GM18951 (cell line): ENCODE results near the gene ACKR2.

ENCODE experiments used
- POLR2A ChIP-seq: IDR thresholded peaks from 4 replicates; pipeline ENCODE4 v1.6.1; 2011; ENCODE audit warnings: mild to moderate bottlenecking; ENCODE audit not compliant: insufficient read length, insufficient read depth; ENCODE audit errors: extremely low read depth
- in situ Hi-C: fragments of 300-500 bp; cut with MboI; formaldehyde crosslinking; loops from one replicate; pipeline ENCODE4 v1.12.0; 2022; ENCODE audit warnings: low sequenced_read_pairs, mixed read lengths, inconsistent platforms; ENCODE audit not compliant: unreplicated experiment

The ACKR2 gene

DNA sequence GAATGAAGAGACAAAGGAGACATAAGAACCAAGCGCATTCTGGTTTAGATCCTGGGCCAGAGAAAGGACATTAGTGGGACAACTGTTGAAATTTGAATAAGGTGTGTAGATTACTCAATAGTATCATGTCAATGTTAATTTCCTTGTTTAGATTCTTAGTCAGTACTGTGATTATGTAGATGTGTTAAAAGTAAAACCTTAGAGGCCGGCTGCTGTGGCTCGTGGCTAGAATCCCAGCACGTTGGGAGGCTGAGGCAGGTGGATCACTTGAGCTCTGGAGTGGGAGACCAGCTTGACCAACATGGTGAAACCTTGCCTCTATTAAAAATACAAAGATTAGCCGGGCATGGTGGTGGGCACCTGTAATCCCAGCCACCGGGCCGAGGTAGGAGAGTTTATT is 39.8 kb downstream of the ACKR2 start:
- in situ Hi-C loops = no loop called here
- no peak for TF ChIP-seq POLR2A

DNA sequence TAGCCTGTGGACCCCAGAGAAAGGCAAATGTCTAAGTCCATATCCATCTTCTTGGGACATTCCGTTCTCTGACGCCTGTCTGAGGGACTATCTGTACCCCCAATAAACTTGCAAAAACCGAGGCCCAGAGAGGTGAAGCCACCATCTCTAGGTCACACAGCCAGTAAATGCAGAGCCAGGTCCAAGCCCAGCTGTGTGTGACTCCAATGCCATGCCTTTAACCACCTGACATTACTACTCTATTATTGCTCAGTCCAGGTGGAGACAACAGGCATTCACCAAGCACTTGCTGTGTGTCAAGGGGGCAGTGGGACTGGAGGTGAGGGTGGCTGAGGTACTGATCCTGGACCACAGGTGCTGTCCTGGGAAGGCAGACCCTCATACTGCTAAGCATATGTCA is 41.0 kb downstream of the ACKR2 start:
- in situ Hi-C loops = no loop called here
- TF ChIP-seq POLR2A = no peak

DNA sequence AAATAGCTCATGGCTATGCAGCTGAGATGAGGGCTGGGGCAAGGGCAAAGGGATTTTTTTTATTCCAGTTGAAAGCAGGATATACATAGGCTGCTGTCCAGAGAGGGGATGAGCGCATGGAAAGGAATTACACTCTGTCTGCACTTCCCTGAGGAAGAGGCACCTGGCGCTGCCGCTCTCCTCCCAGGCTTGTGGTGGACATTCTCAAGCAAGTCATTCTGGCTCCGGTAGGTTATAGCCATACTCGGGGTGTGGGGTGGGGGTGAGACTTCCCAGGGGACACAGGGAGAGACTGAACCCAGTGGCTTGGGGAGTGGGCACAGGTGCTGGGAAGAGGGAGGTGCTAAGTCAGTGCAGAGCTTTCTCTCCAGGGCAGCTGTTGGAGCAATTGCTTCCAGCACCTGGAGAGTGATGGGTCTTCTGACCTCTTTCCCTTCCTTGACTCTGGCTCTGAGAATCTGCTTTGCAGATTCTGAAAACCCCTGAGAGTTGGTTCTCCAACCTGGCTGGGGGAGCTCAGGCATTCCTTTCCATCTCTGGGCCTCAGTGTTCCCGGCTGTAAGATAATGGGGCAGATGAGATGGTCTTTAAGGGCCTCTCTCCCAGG is 42.1 kb downstream of the ACKR2 start:
- in situ Hi-C loops = no loop called here
- no peak for TF ChIP-seq POLR2A

DNA sequence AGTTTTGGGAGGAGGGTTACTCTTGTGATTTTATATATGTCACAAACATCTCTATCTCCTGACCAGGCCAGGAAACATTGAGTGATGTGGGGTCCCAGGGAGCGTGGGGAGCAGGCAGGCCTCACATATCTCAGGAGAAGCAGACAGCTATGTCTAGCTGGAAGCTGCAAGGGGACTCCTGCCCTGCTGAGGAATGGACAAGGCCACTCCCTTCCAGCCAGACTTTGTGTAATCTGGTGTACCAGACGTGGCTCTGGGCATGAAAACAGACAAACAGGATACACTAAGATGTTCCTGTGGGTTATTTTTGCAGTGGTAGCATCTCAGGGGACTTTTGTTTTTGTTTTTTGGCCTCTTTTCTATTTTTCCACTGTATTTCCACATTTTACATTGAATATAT is 43.2 kb downstream of the ACKR2 start:
- in situ Hi-C loops = no loop called here
- no peak for TF ChIP-seq POLR2A

DNA sequence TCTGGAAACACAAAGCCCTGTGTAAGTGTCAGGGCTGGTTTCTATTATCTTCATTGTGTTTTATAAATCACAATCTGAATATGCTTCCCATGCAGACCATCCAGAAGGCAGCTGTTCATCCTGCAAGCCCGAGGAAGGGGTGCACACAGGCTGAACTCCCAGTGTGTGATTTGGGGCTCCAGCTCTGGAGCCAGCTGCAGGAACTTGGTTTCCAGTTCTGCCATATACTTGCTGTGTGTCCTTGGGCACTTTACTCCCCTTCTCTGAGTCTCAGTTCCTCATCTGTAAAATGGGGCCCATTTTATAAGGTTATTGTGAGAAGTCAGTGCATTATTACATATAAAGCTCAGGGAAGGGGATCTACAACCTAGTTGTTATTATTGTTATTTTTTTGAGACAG is 43.8 kb downstream of the ACKR2 start:
- no peak for TF ChIP-seq POLR2A
- in situ Hi-C loops = no loop called here

DNA sequence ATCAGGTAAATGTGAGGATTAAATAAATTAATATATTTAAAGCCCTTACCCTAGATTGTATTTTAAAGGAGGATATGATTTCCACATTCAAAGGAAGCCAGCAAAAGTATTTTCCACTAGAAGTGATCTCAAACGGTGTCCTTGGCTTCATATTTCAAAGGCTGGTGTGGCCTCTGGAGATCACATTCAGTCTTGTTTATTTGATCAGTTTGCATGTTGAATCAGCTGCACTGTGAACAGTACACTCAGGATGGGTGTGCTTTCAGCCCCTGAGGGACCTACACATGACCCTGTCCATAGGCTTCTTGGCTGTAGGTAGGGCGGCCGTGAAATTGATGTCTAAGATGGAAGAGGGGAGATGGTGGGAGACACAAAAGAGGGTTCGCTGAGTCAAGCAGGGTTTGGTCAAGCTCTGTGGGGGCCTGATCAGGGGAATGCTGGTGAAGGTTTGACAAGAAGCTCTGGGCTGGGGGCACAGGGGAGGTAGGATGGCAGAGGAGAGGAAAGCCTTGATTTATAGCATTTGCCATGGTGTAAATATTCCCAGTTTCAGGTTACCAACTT is 44.6 kb downstream of the ACKR2 start:
- in situ Hi-C loops = no loop called here

DNA sequence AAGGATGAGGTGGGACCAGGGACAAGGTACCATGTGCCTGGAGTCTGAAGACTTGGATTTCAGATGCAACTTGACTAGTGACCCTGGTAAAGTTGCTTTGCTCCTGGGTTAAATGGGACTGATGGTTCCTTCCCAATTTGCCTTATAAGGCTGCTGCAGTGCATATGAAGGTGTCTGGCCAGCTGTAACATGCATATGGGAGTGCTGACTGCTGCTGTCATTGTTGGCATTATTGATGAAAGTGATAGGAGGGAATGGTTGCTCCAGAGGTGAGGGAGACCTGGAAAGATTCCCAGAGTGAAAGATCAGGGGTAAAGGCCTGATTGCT is 45.9 kb downstream of the ACKR2 start:
- in situ Hi-C loops = no loop called here

More for the DNA sequence above, 44.6 kb downstream of the ACKR2 start:
- TF ChIP-seq POLR2A = no peak

DNA sequence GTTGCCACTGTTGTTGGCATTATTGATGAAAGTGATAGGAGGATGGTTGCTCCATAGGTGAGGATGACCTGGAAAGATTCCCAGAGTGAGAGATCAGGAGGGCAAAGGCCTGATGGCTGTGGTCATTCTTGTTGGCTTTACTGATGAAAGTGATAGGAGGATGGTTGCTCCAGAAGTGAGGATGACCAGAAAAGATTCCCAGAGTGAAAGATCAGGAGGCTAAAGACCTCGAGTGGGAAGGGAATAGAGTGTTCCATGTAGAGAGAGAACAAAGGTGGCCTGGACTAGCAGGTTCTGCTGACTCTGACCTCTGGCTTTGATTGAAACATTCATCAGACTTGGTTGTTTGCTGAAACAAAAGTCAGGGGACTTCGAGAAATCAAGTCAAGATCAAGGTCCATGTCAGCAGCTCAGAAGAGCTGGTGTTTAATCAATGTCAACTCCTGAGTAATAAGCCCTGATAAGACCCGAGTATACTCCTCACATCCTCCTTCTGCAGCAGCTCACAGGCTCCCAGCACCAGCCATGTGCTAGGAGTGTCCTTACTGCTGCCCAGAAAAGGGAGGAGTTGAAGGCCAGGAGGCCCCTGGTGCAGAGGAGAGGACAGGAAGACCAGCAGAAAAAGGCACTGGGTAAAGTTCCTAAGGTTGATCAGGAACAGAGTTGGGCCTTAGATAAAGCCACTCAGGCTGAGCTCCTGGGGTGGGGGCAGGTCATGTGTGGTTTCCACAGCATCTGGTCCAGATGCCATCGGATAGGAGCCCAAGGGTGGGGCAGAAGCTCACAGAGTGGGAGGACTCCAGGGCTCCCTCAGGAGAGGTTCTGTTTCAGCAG is 46.5 kb downstream of the ACKR2 start:
- in situ Hi-C loops = no loop called here
- no peak for TF ChIP-seq POLR2A

More for the DNA sequence above, 45.9 kb downstream of the ACKR2 start:
- TF ChIP-seq POLR2A = no peak

DNA sequence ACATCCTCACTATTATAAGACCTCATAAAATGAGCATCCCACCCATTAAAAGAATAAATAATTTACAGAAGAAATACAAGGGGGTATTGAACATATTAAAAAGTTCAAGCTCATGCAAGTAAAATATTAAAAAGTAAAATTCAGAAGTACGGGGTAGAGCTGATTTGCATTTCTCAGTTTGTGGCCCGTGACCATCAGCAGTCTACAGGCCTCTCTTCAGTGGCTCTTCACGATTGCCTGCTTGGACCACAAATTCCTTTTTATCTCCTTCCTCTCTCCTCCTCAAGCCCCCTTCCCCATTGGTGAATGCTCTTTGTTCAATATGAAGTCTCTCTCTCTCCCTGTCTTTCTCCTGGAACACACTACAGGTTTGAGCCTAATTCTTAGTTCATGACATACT is 47.3 kb downstream of the ACKR2 start:
- no peak for TF ChIP-seq POLR2A

DNA sequence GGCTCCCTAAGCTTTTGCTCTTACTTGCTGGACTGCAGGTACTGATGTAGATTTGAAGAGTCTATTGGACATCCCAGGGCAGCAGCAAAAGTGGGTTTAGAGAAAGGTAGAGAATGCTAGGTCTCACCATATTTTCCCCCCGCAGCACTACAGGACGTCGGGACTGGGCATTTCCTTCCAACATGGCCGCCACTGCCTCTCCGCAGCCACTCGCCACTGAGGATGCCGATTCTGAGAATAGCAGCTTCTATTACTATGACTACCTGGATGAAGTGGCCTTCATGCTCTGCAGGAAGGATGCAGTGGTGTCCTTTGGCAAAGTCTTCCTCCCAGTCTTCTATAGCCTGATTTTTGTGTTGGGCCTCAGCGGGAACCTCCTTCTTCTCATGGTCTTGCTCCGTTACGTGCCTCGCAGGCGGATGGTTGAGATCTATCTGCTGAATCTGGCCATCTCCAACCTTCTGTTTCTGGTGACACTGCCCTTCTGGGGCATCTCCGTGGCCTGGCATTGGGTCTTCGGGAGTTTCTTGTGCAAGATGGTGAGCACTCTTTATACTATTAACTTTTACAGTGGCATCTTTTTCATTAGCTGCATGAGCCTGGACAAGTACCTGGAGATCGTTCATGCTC is 55.2 kb downstream of the ACKR2 start:
- no peak for TF ChIP-seq POLR2A
- in situ Hi-C loops = no loop called here

More for the DNA sequence above, 47.3 kb downstream of the ACKR2 start:
- in situ Hi-C loops = no loop called here

DNA sequence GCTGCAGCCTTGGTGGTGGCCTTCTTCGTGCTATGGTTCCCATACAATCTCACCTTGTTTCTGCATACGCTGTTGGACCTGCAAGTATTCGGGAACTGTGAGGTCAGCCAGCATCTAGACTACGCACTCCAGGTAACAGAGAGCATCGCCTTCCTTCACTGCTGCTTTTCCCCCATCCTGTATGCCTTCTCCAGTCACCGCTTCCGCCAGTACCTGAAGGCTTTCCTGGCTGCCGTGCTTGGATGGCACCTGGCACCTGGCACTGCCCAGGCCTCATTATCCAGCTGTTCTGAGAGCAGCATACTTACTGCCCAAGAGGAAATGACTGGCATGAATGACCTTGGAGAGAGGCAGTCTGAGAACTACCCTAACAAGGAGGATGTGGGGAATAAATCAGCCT is 56.0 kb downstream of the ACKR2 start:
- no peak for TF ChIP-seq POLR2A
- in situ Hi-C loops = no loop called here

DNA sequence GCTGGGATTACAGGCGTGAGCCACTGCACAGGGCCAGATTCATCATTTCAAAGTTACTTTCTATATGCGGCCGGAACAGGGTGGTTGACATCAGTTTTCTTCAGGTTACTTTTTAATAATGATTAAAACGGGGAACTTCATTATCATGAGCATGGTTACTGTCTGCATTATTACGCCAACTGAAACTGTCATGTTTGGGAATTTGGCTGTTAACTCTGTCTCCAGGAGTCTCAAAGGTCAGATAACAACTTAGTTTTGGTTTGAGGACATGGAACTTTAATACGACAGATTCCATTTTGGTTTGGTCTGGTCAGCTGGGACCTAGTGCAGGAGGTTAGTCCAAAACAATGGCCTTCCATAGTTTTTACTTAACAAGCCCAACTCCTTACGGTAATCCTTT is 57.9 kb downstream of the ACKR2 start:
- TF ChIP-seq POLR2A = no peak
- in situ Hi-C loops = no loop called here

DNA sequence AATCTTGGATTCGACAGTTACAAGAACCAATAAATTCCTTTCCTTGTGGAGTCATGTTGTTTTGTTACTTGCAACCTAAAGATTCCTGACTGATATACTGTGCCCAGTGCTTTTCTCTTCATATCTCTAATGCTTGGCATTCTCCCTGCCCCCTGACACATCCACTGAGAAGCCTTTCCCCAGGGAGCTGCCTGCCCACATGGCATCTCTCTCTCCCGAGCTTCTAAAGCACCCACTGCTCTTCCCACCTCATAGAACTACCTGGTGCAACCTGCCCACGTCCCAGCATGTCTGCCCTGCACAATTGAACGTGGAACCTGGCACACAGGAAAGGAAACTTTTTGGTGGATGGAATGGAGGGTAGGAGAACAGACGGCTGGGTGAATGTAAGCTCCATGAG is 59.6 kb downstream of the ACKR2 start:
- in situ Hi-C loops = no loop called here
- TF ChIP-seq POLR2A = no peak
